HCT116 (cell line): Measurements from ENCODE around the gene SPAG6. TPM values are rescaled to one million over a fixed set of nuclear protein-coding genes. Genes with fewer than 3 reads are reported as not detected.

Source experiments
- ATAC-seq: fragments of 200-7000 bp; cut with Tn5 transposase; 2 replicates; pipeline ENCODE4 v1.9.1; 2020; ENCODE audit warnings: mild to moderate bottlenecking, moderate library complexity
- BruUV-seq: library from RNA; stranded (reverse); fragments of 400-500 nt; replicated peaks from 2 replicates; lab custom pipeline; 2021; lab: Mats Ljungman, UMichigan
- CTCF ChIA-PET: fragments of 300-600 bp; sonication (Branson Sonifier 250); formaldehyde crosslinking; loops from one replicate; lab custom pipeline; 2021; ENCODE audit warnings: antibody characterized with exemption; lab: Charles Lee
- POLR2A ChIA-PET: fragments of 300-600, 350-600 bp; sonication (Branson Sonifier 250); formaldehyde crosslinking; loops from one replicate; lab custom pipeline; 2021; ENCODE audit warnings: antibody characterized with exemption; lab: Charles Lee
- RAD21 ChIA-PET, 2 experiments: fragments of 300-600 bp; sonication (Branson Sonifier 250); formaldehyde crosslinking; loops; one replicate each; lab custom pipeline; 2023; ENCODE audit warnings: low total read pairs in 2 of 2; ENCODE audit not compliant: uncharacterized antibody in 2 of 2, unreplicated experiment in 2 of 2, low non-redundant PET in 1 of 2; lab: Charles Lee
- DNase-seq: peaks from one replicate; pipeline ENCODE4 v3.0.0-alpha.2; 2010; ENCODE audit warnings: low read depth, low spot score
- H2AFZ ChIP-seq: fragments of 200-600 bp; shearing (Covaris generic), sonication (generic); 2 replicates; pipeline ENCODE4 v1.6.1; 2017; ENCODE audit warnings: low read depth, mixed run types, mixed read lengths, antibody characterized with exemption, low read length; ENCODE audit not compliant: poor library complexity, severe bottlenecking
- H3K27ac ChIP-seq: 2 replicates; pipeline ENCODE4 v1.5.1; 2012; ENCODE audit warnings: low read depth, low read length
- H3K27me3 ChIP-seq: fragments of 200-600 bp; sonication (generic); 2 replicates; pipeline ENCODE4 v1.6.1; 2016; ENCODE audit warnings: mixed run types, low read length, mixed read lengths; ENCODE audit not compliant: insufficient read depth
- H3K36me3 ChIP-seq, 2 experiments: fragments of 200-500 bp in 1 of 2; fragments of 200-600 bp in 1 of 2; sonication (Bioruptor generic) in 1 of 2; sonication (generic) in 1 of 2; 2 replicates each; pipeline versions ENCODE4 v1.5.1 to v1.6.1; 2014 to 2016; ENCODE audit warnings: low read length in 2 of 2, inconsistent platforms in 1 of 2, mixed read lengths in 1 of 2, mixed run types in 1 of 2; ENCODE audit not compliant: insufficient read depth in 2 of 2, control insufficient read depth in 1 of 2
- H3K4me1 ChIP-seq, 2 experiments: fragments of 200-600 bp in 1 of 2; sonication (generic) in 1 of 2; 2 replicates each; pipeline versions ENCODE4 v1.5.1 to v1.6.1; 2012 to 2017; ENCODE audit warnings: low read length in 2 of 2, inconsistent platforms in 1 of 2, mild to moderate bottlenecking in 1 of 2, mixed read lengths in 1 of 2, mixed run types in 1 of 2, moderate library complexity in 1 of 2; ENCODE audit not compliant: insufficient read depth in 2 of 2, control insufficient read depth in 1 of 2
- H3K4me2 ChIP-seq: fragments of 200-600 bp; sonication (generic); 2 replicates; pipeline ENCODE4 v1.6.1; 2017; ENCODE audit warnings: mixed run types, low read length, mixed read lengths
- H3K4me3 ChIP-seq, 2 experiments: fragments of 200-600 bp in 1 of 2; sonication (generic) in 1 of 2; replicated peaks in 1 of 2; 2 replicates each; pipeline ENCODE4 v1.5.1; 2011 to 2016; ENCODE audit warnings: low read length in 2 of 2, control low read depth in 1 of 2, low read depth in 1 of 2, mild to moderate bottlenecking in 1 of 2, mixed read lengths in 1 of 2, mixed run types in 1 of 2
- H3K79me2 ChIP-seq: fragments of 200-600 bp; sonication (generic); 2 replicates; pipeline ENCODE4 v1.6.1; 2017; ENCODE audit warnings: mild to moderate bottlenecking, mixed run types, low read length, moderate library complexity, mixed read lengths; ENCODE audit not compliant: insufficient read depth
- H3K9ac ChIP-seq: fragments of 200-600 bp; sonication (generic); 2 replicates; pipeline ENCODE4 v1.6.1; 2016; ENCODE audit warnings: low read length, mixed read lengths
- H3K9me2 ChIP-seq: fragments of 200-600 bp; sonication (generic), shearing (Covaris generic); 2 replicates; pipeline ENCODE4 v1.6.1; 2017; ENCODE audit warnings: mixed run types, mild to moderate bottlenecking, moderate library complexity; ENCODE audit not compliant: insufficient read depth
- H3K9me3 ChIP-seq, 2 experiments: fragments of 200-500 bp in 1 of 2; fragments of 200-600 bp in 1 of 2; sonication (Bioruptor generic) in 1 of 2; sonication (generic) in 1 of 2; 2 replicates each; pipeline ENCODE4 v1.6.1; 2014 to 2017; ENCODE audit warnings: low read length in 2 of 2, mixed read lengths in 2 of 2, inconsistent platforms in 1 of 2, low read depth in 1 of 2, mild to moderate bottlenecking in 1 of 2, mixed run types in 1 of 2, moderate library complexity in 1 of 2; ENCODE audit not compliant: control insufficient read depth in 1 of 2, insufficient read depth in 1 of 2
- H4K20me1 ChIP-seq: fragments of 200-600 bp; sonication (generic), shearing (Covaris generic); 2 replicates; pipeline ENCODE4 v1.6.1; 2017; ENCODE audit warnings: mixed run types, mild to moderate bottlenecking, moderate library complexity; ENCODE audit not compliant: insufficient read depth
- CBX3 ChIP-seq: IDR thresholded peaks from 2 replicates; pipeline ENCODE4 v1.6.1; 2012; ENCODE audit warnings: low read depth
- CEBPB ChIP-seq: IDR thresholded peaks from 2 replicates; pipeline ENCODE4 v1.6.1; 2012; ENCODE audit warnings: low read depth
- EGR1 ChIP-seq: IDR thresholded peaks from 2 replicates; pipeline ENCODE4 v1.6.1; 2012; ENCODE audit warnings: low read depth
- ELF1 ChIP-seq: IDR thresholded peaks from 2 replicates; pipeline ENCODE4 v1.6.1; 2012; ENCODE audit warnings: low read depth, borderline replicate concordance
- EZH2phosphoT487 ChIP-seq: fragments of 200-600 bp; IDR thresholded peaks from 2 replicates; pipeline ENCODE4 v1.6.1; 2018; ENCODE audit warnings: antibody characterized with exemption, borderline replicate concordance
- FOSL1 ChIP-seq: IDR thresholded peaks from 2 replicates; pipeline ENCODE4 v1.6.1; 2012; ENCODE audit warnings: low read depth
- JUND ChIP-seq: IDR thresholded peaks from 2 replicates; pipeline ENCODE4 v1.6.1; 2012
- POLR2AphosphoS5 ChIP-seq: IDR thresholded peaks from 2 replicates; pipeline ENCODE4 v1.6.1; 2011; ENCODE audit warnings: mild to moderate bottlenecking, low read depth, low read length, moderate library complexity
- RAD21 ChIP-seq: IDR thresholded peaks from 2 replicates; pipeline ENCODE4 v1.6.1; 2012; ENCODE audit warnings: low read depth, mild to moderate bottlenecking
- SIN3A ChIP-seq: IDR thresholded peaks from 2 replicates; pipeline ENCODE4 v1.6.1; 2012; ENCODE audit warnings: low read depth
- SP1 ChIP-seq: IDR thresholded peaks from 2 replicates; pipeline ENCODE4 v1.6.1; 2012; ENCODE audit warnings: low read depth
- TCF7L2 ChIP-seq: IDR thresholded peaks from 2 replicates; pipeline ENCODE4 v1.7.0; 2011; ENCODE audit warnings: borderline replicate concordance, inconsistent platforms; ENCODE audit not compliant: insufficient read depth, insufficient read length; ENCODE audit errors: extremely low read depth
- YY1 ChIP-seq: IDR thresholded peaks from 2 replicates; pipeline ENCODE4 v1.6.1; 2011; ENCODE audit warnings: low read length, low read depth, moderate library complexity, mild to moderate bottlenecking; ENCODE audit not compliant: insufficient replicate concordance; ENCODE audit errors: extremely low read depth
- ZFX ChIP-seq: fragments of 450-650 bp; IDR thresholded peaks from 2 replicates; pipeline ENCODE4 v1.6.1; 2017
- ZNF274 ChIP-seq: fragments of 200-500 bp; sonication (Bioruptor generic); IDR thresholded peaks from 2 replicates; pipeline ENCODE4 v1.6.1; 2014; ENCODE audit warnings: mild to moderate bottlenecking, low read depth, low read length, inconsistent platforms
- intact Hi-C: fragments of 100-400 bp; cut with micrococcal nuclease; formaldehyde crosslinking; loops from 2 replicates; pipeline ENCODE4 v1.10.0; 2022
- total RNA-seq: library from RNA; stranded (reverse); gene quantifications from one replicate; pipeline ENCODE4 v1.2.1, GENCODE V29; 2021; ENCODE audit not compliant: unreplicated experiment
- TF ChIP-seq, protein P1 (sequence below): IDR thresholded peaks from 2 replicates; pipeline ENCODE4 v1.6.1; 2012
- TF ChIP-seq, protein P2 (sequence below): IDR thresholded peaks from 2 replicates; pipeline ENCODE4 v1.6.1; 2012; ENCODE audit warnings: low read depth

The SPAG6 gene
- total RNA-seq, 1 experiment from 2014 or later: not detected

- intact Hi-C loops: loop anchor here (2.0 to 5.0 kb wide), 2 partner anchors 72 to 109 kb away; no protein-coding TSS in a partner anchor
- ChIA-PET CTCF (no interaction called here), POLR2A (no interaction called here), RAD21 (no interaction called here)
- no peaks in the 10 kb centered on the region for H3K36me3 ChIP-seq
- no peak overlapping the region for H3K27ac ChIP-seq
- no peaks in the 10 kb centered on the region for H3K9me3 ChIP-seq
- no peak overlapping the region for H3K4me3 ChIP-seq
- peaks cover 34% of the 10 kb centered on the region for H3K79me2 ChIP-seq
- H3K4me2 ChIP-seq: no peak overlapping the region
- TF ChIP-seq ZFX: no peak
- no peak for TF ChIP-seq FOSL1
- TF ChIP-seq ELF1: no peak
- no peak for TF ChIP-seq SIN3A
- TF ChIP-seq ZNF274: no peak
- no peak for TF ChIP-seq RAD21
- no peak for TF ChIP-seq CBX3
- TF ChIP-seq YY1: no peak
- TF ChIP-seq EZH2phosphoT487: no peak
- TF ChIP-seq POLR2AphosphoS5: no peak
- TF ChIP-seq, protein P1, sequence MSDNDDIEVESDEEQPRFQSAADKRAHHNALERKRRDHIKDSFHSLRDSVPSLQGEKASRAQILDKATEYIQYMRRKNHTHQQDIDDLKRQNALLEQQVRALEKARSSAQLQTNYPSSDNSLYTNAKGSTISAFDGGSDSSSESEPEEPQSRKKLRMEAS: no peak
- TF ChIP-seq TCF7L2: no peak
- TF ChIP-seq, protein P2, sequence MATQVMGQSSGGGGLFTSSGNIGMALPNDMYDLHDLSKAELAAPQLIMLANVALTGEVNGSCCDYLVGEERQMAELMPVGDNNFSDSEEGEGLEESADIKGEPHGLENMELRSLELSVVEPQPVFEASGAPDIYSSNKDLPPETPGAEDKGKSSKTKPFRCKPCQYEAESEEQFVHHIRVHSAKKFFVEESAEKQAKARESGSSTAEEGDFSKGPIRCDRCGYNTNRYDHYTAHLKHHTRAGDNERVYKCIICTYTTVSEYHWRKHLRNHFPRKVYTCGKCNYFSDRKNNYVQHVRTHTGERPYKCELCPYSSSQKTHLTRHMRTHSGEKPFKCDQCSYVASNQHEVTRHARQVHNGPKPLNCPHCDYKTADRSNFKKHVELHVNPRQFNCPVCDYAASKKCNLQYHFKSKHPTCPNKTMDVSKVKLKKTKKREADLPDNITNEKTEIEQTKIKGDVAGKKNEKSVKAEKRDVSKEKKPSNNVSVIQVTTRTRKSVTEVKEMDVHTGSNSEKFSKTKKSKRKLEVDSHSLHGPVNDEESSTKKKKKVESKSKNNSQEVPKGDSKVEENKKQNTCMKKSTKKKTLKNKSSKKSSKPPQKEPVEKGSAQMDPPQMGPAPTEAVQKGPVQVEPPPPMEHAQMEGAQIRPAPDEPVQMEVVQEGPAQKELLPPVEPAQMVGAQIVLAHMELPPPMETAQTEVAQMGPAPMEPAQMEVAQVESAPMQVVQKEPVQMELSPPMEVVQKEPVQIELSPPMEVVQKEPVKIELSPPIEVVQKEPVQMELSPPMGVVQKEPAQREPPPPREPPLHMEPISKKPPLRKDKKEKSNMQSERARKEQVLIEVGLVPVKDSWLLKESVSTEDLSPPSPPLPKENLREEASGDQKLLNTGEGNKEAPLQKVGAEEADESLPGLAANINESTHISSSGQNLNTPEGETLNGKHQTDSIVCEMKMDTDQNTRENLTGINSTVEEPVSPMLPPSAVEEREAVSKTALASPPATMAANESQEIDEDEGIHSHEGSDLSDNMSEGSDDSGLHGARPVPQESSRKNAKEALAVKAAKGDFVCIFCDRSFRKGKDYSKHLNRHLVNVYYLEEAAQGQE: no peak
- TF ChIP-seq EGR1: no peak
- no peak for TF ChIP-seq SP1
- TF ChIP-seq CEBPB: no peak
- TF ChIP-seq JUND: no peak
- TF ChIP-seq, all 23 proteins: peak for 0
- H2AFZ ChIP-seq: no peak overlapping the region
- H3K9ac ChIP-seq: no peak overlapping the region
- no TSS peak for BruUV-seq
- ATAC-seq: no peak
- no peak for DNase-seq
- H3K9me2 ChIP-seq: no peaks in the 10 kb centered on the region
- H3K4me1 ChIP-seq: peaks cover 6 to 47% of the 10 kb centered on the region in 2 experiments; a peak in 3 of 4 replicates
- peaks cover 13% of the 10 kb centered on the region; the same call in 1 of the 2 replicates for H4K20me1 ChIP-seq
- peaks cover 15% of the 10 kb centered on the region for H3K27me3 ChIP-seq
Measured at GRCh38 chr10:22318772-22319171, 26.5 kb upstream of the SPAG6 start.
